K562 (cell line): Measurements from ENCODE around the gene TMED10. TPM values are rescaled to one million over a fixed set of nuclear protein-coding genes. Genes with fewer than 3 reads are reported as not detected.

Experiments used
- ATAC-seq: fragments of 200-7000 bp; cut with Tn5 transposase; 3 replicates; pipeline ENCODE4 v1.9.1; 2020; ENCODE audit warnings: moderate library complexity
- BruUV-seq: library from RNA; stranded (reverse); fragments of 400-500 nt; replicated peaks from 2 replicates; lab custom pipeline; 2021; lab: Mats Ljungman, UMichigan
- CTCF ChIA-PET: fragments of 300-600 bp; formaldehyde crosslinking; extraction: SDS; loops from one replicate; lab custom pipeline; 2021; ENCODE audit warnings: low intra/inter-chr PET ratio; lab: Yijun Ruan, JAX
- POLR2A ChIA-PET: fragments of 300-600, 350-650 bp; sonication (Branson Sonifier 250); formaldehyde crosslinking; extraction: SDS; loops from one replicate; lab custom pipeline; 2021; ENCODE audit warnings: antibody characterized with exemption, inconsistent platforms; lab: Yijun Ruan, JAX
- DNase-seq, 4 experiments: peaks; one replicate each; pipeline versions ENCODE4 v3.0.0 to v3.0.0-alpha.2; 2011 to 2018; ENCODE audit warnings: low spot score in 3 of 4, mixed read lengths in 3 of 4; ENCODE audit errors: extremely low read depth in 1 of 4
- FAIRE-seq: peaks from 2 replicates; lab custom pipeline; 2011; peaks lifted over from hg19 to GRCh38; lab: Jason Lieb, UNC
- H2AFZ ChIP-seq: 2 replicates; pipeline ENCODE4 v1.6.0; 2011; ENCODE audit warnings: low read depth, low read length, control low read depth, inconsistent platforms
- H3K27ac ChIP-seq: fragments of 200-600 bp; 3 replicates; pipeline ENCODE4 v1.8.0; 2011; ENCODE audit warnings: low read depth, mild to moderate bottlenecking, control low read depth, inconsistent platforms, low read length, moderate library complexity, mixed read lengths; ENCODE audit errors: extremely low read depth
- H3K27me3 ChIP-seq, 2 experiments: fragments of 300-600 bp in 1 of 2; 2 replicates in 1 of 2; 3 replicates in 1 of 2; pipeline versions ENCODE4 v1.6.0 to v1.8.0; 2011; ENCODE audit warnings: inconsistent platforms in 2 of 2, low read length in 2 of 2, mild to moderate bottlenecking in 1 of 2, mixed read lengths in 1 of 2, moderate library complexity in 1 of 2; ENCODE audit not compliant: control insufficient read depth in 2 of 2, insufficient read depth in 2 of 2
- H3K36me3 ChIP-seq: fragments of 300-600 bp; 3 replicates; pipeline ENCODE4 v1.8.0; 2011; ENCODE audit warnings: mild to moderate bottlenecking, low read length, inconsistent platforms; ENCODE audit not compliant: control insufficient read depth, insufficient read depth
- H3K4me1 ChIP-seq, 2 experiments: fragments of 200-600 bp in 1 of 2; replicated peaks in 1 of 2; 2 replicates in 1 of 2; 3 replicates in 1 of 2; pipeline versions ENCODE4 v1.5.1 to v1.8.0; 2011; ENCODE audit warnings: inconsistent platforms in 2 of 2, low read length in 2 of 2, mild to moderate bottlenecking in 1 of 2, mixed read lengths in 1 of 2, moderate library complexity in 1 of 2; ENCODE audit not compliant: control insufficient read depth in 2 of 2, insufficient read depth in 2 of 2
- H3K4me2 ChIP-seq: 2 replicates; pipeline ENCODE4 v1.6.1; 2011; ENCODE audit warnings: low read length, control low read depth, inconsistent platforms, mixed read lengths; ENCODE audit not compliant: insufficient read depth
- H3K4me3 ChIP-seq: fragments of 200-600 bp; sonication (generic), shearing (Covaris generic); 2 replicates; pipeline ENCODE4 v1.5.1; 2016; ENCODE audit warnings: control low read depth, inconsistent platforms
- H3K79me2 ChIP-seq: fragments of 200-600 bp; 3 replicates; pipeline ENCODE4 v1.8.0; 2011; ENCODE audit warnings: low read length, inconsistent platforms; ENCODE audit not compliant: control insufficient read depth, insufficient read depth
- H3K9ac ChIP-seq, 2 experiments: 2 replicates each; pipeline versions ENCODE4 v1.6.0 to v1.6.1; 2011; ENCODE audit warnings: low read depth in 2 of 2, low read length in 2 of 2, control low read depth in 1 of 2, inconsistent platforms in 1 of 2, mild to moderate bottlenecking in 1 of 2, mixed read lengths in 1 of 2; ENCODE audit not compliant: insufficient read depth in 1 of 2
- H3K9me1 ChIP-seq: one replicate; pipeline ENCODE4 v1.6.0; 2011; ENCODE audit warnings: inconsistent platforms, mild to moderate bottlenecking, low read length, moderate library complexity; ENCODE audit not compliant: control insufficient read depth, insufficient read depth
- H3K9me3 ChIP-seq: replicated peaks from 2 replicates; pipeline ENCODE4 v1.5.1; 2011; ENCODE audit warnings: low read depth, low read length, inconsistent platforms; ENCODE audit not compliant: control insufficient read depth, insufficient read depth
- H4K20me1 ChIP-seq: replicated peaks from 2 replicates; pipeline ENCODE4 v1.6.1; 2011; ENCODE audit warnings: low read length, inconsistent platforms, mixed read lengths; ENCODE audit not compliant: control insufficient read depth, insufficient read depth
- ATF6 ChIP-seq: sonication (generic); formaldehyde crosslinking; IDR thresholded peaks from 2 replicates; pipeline ENCODE4 v1.4.0; 2020; ENCODE audit warnings: mild to moderate bottlenecking, missing genetic modification reagents
- BCOR ChIP-seq: fragments of 450-650 bp; IDR thresholded peaks from 2 replicates; pipeline ENCODE4 v1.6.1; 2016
- CHD4 ChIP-seq: fragments of 200-600 bp; sonication (generic); IDR thresholded peaks from 3 replicates; pipeline ENCODE4 v1.6.1; 2012; ENCODE audit warnings: low read depth, mild to moderate bottlenecking, mixed read lengths, low read length, inconsistent platforms; ENCODE audit not compliant: insufficient read depth, insufficient replicate concordance, poor library complexity, severe bottlenecking
- DACH1 ChIP-seq: fragments of 450-650 bp; IDR thresholded peaks from 2 replicates; pipeline ENCODE4 v1.6.1; 2018; ENCODE audit not compliant: partially characterized antibody
- ESRRB ChIP-seq: fragments of 250-450 bp; sonication (Bioruptor Pico); IDR thresholded peaks from 2 replicates; pipeline ENCODE4 v1.5.0; 2020; ENCODE audit warnings: mild to moderate bottlenecking, moderate library complexity, borderline replicate concordance
- EZH2 ChIP-seq: IDR thresholded peaks from 2 replicates; pipeline ENCODE4 v1.6.1; 2012; ENCODE audit warnings: low read depth, mild to moderate bottlenecking, inconsistent platforms, low read length, borderline replicate concordance
- HIVEP1 ChIP-seq: fragments of 250-450 bp; sonication (Bioruptor Pico); IDR thresholded peaks from 2 replicates; pipeline ENCODE4 v1.4.0; 2020; ENCODE audit warnings: mild to moderate bottlenecking
- HMG20B ChIP-seq: fragments of 250-450 bp; sonication (Bioruptor Pico); IDR thresholded peaks from 2 replicates; pipeline ENCODE4 v1.5.0; 2021; ENCODE audit warnings: mild to moderate bottlenecking
- HOMEZ ChIP-seq: fragments of 250-450 bp; sonication (Bioruptor Pico); IDR thresholded peaks from 2 replicates; pipeline ENCODE4 v1.4.0; 2020; ENCODE audit warnings: mild to moderate bottlenecking, moderate library complexity
- LARP7 ChIP-seq: fragments of 450-650 bp; IDR thresholded peaks from 2 replicates; pipeline ENCODE4 v1.6.1; 2016
- MEIS2 ChIP-seq: fragments of 450-650 bp; IDR thresholded peaks from 2 replicates; pipeline ENCODE4 v1.6.1; 2014; ENCODE audit warnings: mild to moderate bottlenecking; ENCODE audit not compliant: partially characterized antibody
- MIER1 ChIP-seq: fragments of 450-650 bp; IDR thresholded peaks from 2 replicates; pipeline ENCODE4 v1.6.1; 2016; ENCODE audit warnings: antibody characterized with exemption, mild to moderate bottlenecking, low read depth
- OTX1 ChIP-seq: fragments of 450-650 bp; formaldehyde crosslinking; IDR thresholded peaks from 2 replicates; pipeline ENCODE4 v1.4.0; 2022; ENCODE audit warnings: mild to moderate bottlenecking
- POLR2G ChIP-seq: fragments of 200-400 bp; formaldehyde crosslinking; IDR thresholded peaks from 2 replicates; pipeline ENCODE4 v1.6.1; 2017; ENCODE audit warnings: low read depth, mild to moderate bottlenecking, antibody characterized with exemption, low read length, moderate library complexity
- RNF2 ChIP-seq: sonication (generic); IDR thresholded peaks from 2 replicates; pipeline ENCODE4 v1.6.1; 2016
- TAF9B ChIP-seq: fragments of 450-650 bp; IDR thresholded peaks from 2 replicates; pipeline ENCODE4 v1.6.1; 2018; ENCODE audit warnings: mild to moderate bottlenecking; ENCODE audit not compliant: partially characterized antibody
- ZNF134 ChIP-seq: fragments of 250-450 bp; sonication (Bioruptor Pico); conservative IDR thresholded peaks from 2 replicates; pipeline ENCODE4 v1.4.0; 2020
- ZNF274 ChIP-seq: IDR thresholded peaks from 2 replicates; pipeline ENCODE4 v1.6.1; 2011; ENCODE audit warnings: low read depth, mild to moderate bottlenecking, low read length, moderate library complexity, borderline replicate concordance
- ZNF277 ChIP-seq: fragments of 250-450 bp; sonication (Bioruptor Pico); IDR thresholded peaks from 2 replicates; pipeline ENCODE4 v1.8.0; 2022; ENCODE audit warnings: inconsistent platforms, mild to moderate bottlenecking, moderate library complexity, borderline replicate concordance
- WGBS: fragments of 100-300 bp; shearing (Covaris generic); methylation state at CpG from one replicate; pipeline ENCODE4 v1.1.6; 2016; ENCODE audit warnings: low coverage, mixed read lengths; ENCODE audit not compliant: insufficient coverage; ENCODE audit errors: missing lambda C conversion rate; 5-methylcytosine and 5-hydroxymethylcytosine counted together
- in situ Hi-C: fragments of 300-500 bp; cut with MboI; formaldehyde crosslinking; loops from 4 replicates; pipeline ENCODE4 v1.15.0; 2018; ENCODE audit warnings: inconsistent platforms, mixed read lengths
- intact Hi-C: fragments of 100-400 bp; cut with micrococcal nuclease; formaldehyde crosslinking; loops from 2 replicates; pipeline ENCODE4 v1.14.2; 2022
- polyA plus RNA-seq, 8 experiments: library from polyadenylated mRNA; depleted of rRNA in 4 of 8; stranded (reverse) in 5 of 8; unstranded in 3 of 8; fragments of >200 nt; fragmentation: Nextera tagmentation in 2 of 8; fragmentation: Illumina TruSeq in 1 of 8; extraction: Ambion mirVana in 2 of 8; extraction: Trizol in 1 of 8; gene quantifications; 2 replicates each; pipeline versions ENCODE4 v1.2.1 to v1.2.3, GENCODE V29; 2011 to 2014; ENCODE audit warnings: inconsistent platforms in 1 of 8, missing spikeins in 1 of 8
- total RNA-seq, 7 experiments: library from RNA; depleted of rRNA in 6 of 7; stranded (reverse); fragments of >200 nt in 6 of 7; fragmentation: Illumina TruSeq in 2 of 7; extraction: Trizol in 2 of 7; gene quantifications; 2 replicates each; pipeline versions ENCODE4 v1.2.1 to v1.2.3, GENCODE V29; 2011 to 2021; ENCODE audit warnings: low replicate concordance in 1 of 7
- TF ChIP-seq, protein P1 (sequence below): sonication (generic); formaldehyde crosslinking; IDR thresholded peaks from 2 replicates; pipeline ENCODE4 v1.8.0; 2022; ENCODE audit warnings: mild to moderate bottlenecking, missing genetic modification reagents

The TMED10 gene
- total and polyA plus RNA-seq, 9 of the 15 experiments (the other 6 are each of a cell fraction or from before 2014, with no cell fraction given), result 62.2 to 233 (median 124) TPM

DNA sequence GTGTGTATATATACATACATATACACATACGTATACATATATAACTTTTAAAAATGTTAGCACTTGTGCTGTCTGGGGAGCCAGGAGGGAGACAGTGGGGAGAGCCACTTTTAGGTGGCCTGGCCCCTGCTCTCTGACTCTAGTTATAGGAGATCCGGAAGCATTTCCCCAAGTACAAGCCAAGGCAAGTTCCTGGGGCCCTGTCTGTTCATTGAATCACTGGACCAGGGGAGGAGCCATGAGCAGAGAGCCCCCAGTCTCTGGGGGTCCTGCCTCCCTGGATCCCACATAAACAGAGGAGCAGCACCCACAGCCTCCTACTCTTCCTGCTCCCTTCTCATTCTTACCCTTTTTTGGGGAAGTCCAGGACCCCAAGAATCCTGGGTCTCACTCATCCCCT lies 45.4 kb upstream of the TMED10 start:
- no peak for FAIRE-seq

More for the DNA sequence above, 45.4 kb upstream of the TMED10 start:
- no peak overlapping the region for H3K27ac ChIP-seq
- no TSS peak for BruUV-seq
- no peaks in the 10 kb centered on the region for H3K9me3 ChIP-seq
- ATAC-seq (peak; percentile 45), DNase-seq (no peak)
- ChIA-PET CTCF (no interaction called here), POLR2A (interaction anchor here (0.5 to 1.0 kb wide), 4 partner anchors 15 to 61 kb away, joined by 3 read pairs; no protein-coding TSS in a partner anchor)
- H3K9ac ChIP-seq, result peak overlapping the region in 1 of 2 experiments; percentile 23; a peak in 1 of 4 replicates
- H3K4me2 ChIP-seq, result peak overlapping the region; percentile 52; the same call in 1 of the 2 replicates
- no peak for TF ChIP-seq POLR2G
- no peak for TF ChIP-seq BCOR
- TF ChIP-seq, protein P1, sequence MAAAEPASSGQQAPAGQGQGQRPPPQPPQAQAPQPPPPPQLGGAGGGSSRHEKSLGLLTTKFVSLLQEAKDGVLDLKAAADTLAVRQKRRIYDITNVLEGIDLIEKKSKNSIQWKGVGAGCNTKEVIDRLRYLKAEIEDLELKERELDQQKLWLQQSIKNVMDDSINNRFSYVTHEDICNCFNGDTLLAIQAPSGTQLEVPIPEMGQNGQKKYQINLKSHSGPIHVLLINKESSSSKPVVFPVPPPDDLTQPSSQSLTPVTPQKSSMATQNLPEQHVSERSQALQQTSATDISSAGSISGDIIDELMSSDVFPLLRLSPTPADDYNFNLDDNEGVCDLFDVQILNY (CRISPR knock-in tag), result no peak
- no peak for TF ChIP-seq ZNF274
- TF ChIP-seq TAF9B, result no peak
- no peak for TF ChIP-seq OTX1 (CRISPR knock-in tag)
- TF ChIP-seq CHD4, result no peak
- TF ChIP-seq ZNF134 (CRISPR knock-in tag), result no peak
- no peak for TF ChIP-seq RNF2
- no peak for TF ChIP-seq HMG20B
- no peak for TF ChIP-seq LARP7
- TF ChIP-seq DACH1, result no peak
- no peak for TF ChIP-seq HOMEZ
- no peak for TF ChIP-seq HIVEP1
- TF ChIP-seq ATF6 (CRISPR knock-in tag), result no peak
- no peak for TF ChIP-seq ZNF277 (CRISPR knock-in tag)
- no peak for TF ChIP-seq MEIS2
- TF ChIP-seq ESRRB (CRISPR knock-in tag), result no peak
- no peak for TF ChIP-seq MIER1
- TF ChIP-seq EZH2, result no peak
- 53% methylated on average over 2 of the region's 2 CpGs for WGBS
- intact Hi-C loops (no loop called here), in situ Hi-C loops (no loop called here)
- no peaks in the 10 kb centered on the region for H4K20me1 ChIP-seq
- no peaks in the 10 kb centered on the region for H3K27me3 ChIP-seq
- H3K4me1 ChIP-seq, result peaks cover 0 to 7% of the 10 kb centered on the region in 2 experiments; a peak in 2 of 5 replicates
- H3K9me1 ChIP-seq, result no peaks in the 10 kb centered on the region
- no peaks in the 10 kb centered on the region for H3K36me3 ChIP-seq
- H3K79me2 ChIP-seq, result no peaks in the 10 kb centered on the region
- no peak overlapping the region for H3K4me3 ChIP-seq
- peak overlapping the region; percentile 89 for H2AFZ ChIP-seq
